Measurements from ENCODE around the gene ZEB1. TPM values are rescaled to one million over a fixed set of nuclear protein-coding genes. Genes with fewer than 3 reads are reported as not detected.

The ZEB1 gene
- total RNA-seq, result 10 to 100 TPM; 48.9 to 57.0 TPM

GRCh38 chr10:31318854-31319601, at the start of gene ZEB1:
ZEB1 (plus strand) TSS chr10:31319216; CDS start chr10:31319235, 19 bp downstream.
- peak within 1 kb of the TSS; percentile 99 for H3K27ac Mint-ChIP-seq
- H3K9me3 Mint-ChIP-seq (ENCODE audit: low read depth), result no peaks in the 10 kb centered on the region
- peaks cover 38% of the 10 kb centered on the region for H3K4me1 Mint-ChIP-seq
- peak within 1 kb of the TSS; percentile 94 for H3K4me3 Mint-ChIP-seq
- no peaks in the 10 kb centered on the region for H3K27me3 Mint-ChIP-seq
- CTCF ChIA-PET, result interaction anchor here (1.1 to 2.0 kb wide), 3 partner anchors 235 to 567 kb away, joined by 3 to 4 read pairs (median 3); partner anchors contain the start of gene ZNF438
- ATAC-seq (peak; percentile 56), DNase-seq (peak; percentile 96)
- peaks cover 6% of the 10 kb centered on the region for H3K36me3 Mint-ChIP-seq

- H3K9me3 Mint-ChIP-seq (ENCODE audit: low read depth), result peaks cover 6% of the 10 kb centered on the region
- no peaks in the 10 kb centered on the region for H3K36me3 Mint-ChIP-seq
- CTCF ChIA-PET, result no interaction called here
- no peak for DNase-seq
- H3K4me1 Mint-ChIP-seq, result no peaks in the 10 kb centered on the region
- ATAC-seq, result no peak
- H3K4me3 Mint-ChIP-seq, result no peak overlapping the region
- no peaks in the 10 kb centered on the region for H3K27me3 Mint-ChIP-seq
- H3K27ac Mint-ChIP-seq, result no peak overlapping the region
These were observed 48.1 kb upstream of the ZEB1 start for GRCh38 chr10:31270954-31271353.

- Mint-ChIP-seq H3K36me3 (no peaks in the 10 kb centered on the region), H3K9me3 (ENCODE audit: low read depth) (peaks cover 6% of the 10 kb centered on the region), H3K4me3 (no peak overlapping the region), H3K4me1 (no peaks in the 10 kb centered on the region), H3K27me3 (no peaks in the 10 kb centered on the region), H3K27ac (no peak overlapping the region)
- DNase-seq (no peak), ATAC-seq (no peak)
- CTCF ChIA-PET, result no interaction called here
These were observed 46.2 kb upstream of the ZEB1 start for GRCh38 chr10:31272841-31273240.

GRCh38 chr10:31273789-31274188, 45.2 kb upstream of the ZEB1 start:
- ATAC-seq, result no peak
- Mint-ChIP-seq H3K4me1 (no peaks in the 10 kb centered on the region), H3K4me3 (no peak overlapping the region), H3K9me3 (ENCODE audit: low read depth) (peaks cover 6% of the 10 kb centered on the region), H3K27me3 (peaks cover under 1% of the 10 kb centered on the region), H3K27ac (no peak overlapping the region), H3K36me3 (no peaks in the 10 kb centered on the region)
- CTCF ChIA-PET, result no interaction called here
- DNase-seq, result no peak

GRCh38 chr10:31274310-31274709, 44.7 kb upstream of the ZEB1 start:
- H3K27ac Mint-ChIP-seq, result no peak overlapping the region
- H3K9me3 Mint-ChIP-seq (ENCODE audit: low read depth), result peaks cover 6% of the 10 kb centered on the region
- H3K4me1 Mint-ChIP-seq, result no peaks in the 10 kb centered on the region
- H3K27me3 Mint-ChIP-seq, result peaks cover 6% of the 10 kb centered on the region
- H3K36me3 Mint-ChIP-seq, result no peaks in the 10 kb centered on the region
- CTCF ChIA-PET, result no interaction called here
- H3K4me3 Mint-ChIP-seq, result no peak overlapping the region
- ATAC-seq (no peak), DNase-seq (no peak)

GRCh38 chr10:31278279-31278941, 40.6 kb upstream of the ZEB1 start:
- DNase-seq, result no peak
- CTCF ChIA-PET, result interaction anchor here (0.7 kb wide), 1 partner anchor 18 kb away, joined by 3 read pairs; no protein-coding TSS in a partner anchor
- H3K27ac Mint-ChIP-seq, result no peak overlapping the region
- no peaks in the 10 kb centered on the region for H3K9me3 Mint-ChIP-seq (ENCODE audit: low read depth)
- no peak for ATAC-seq
- H3K27me3 Mint-ChIP-seq, result peaks cover 23% of the 10 kb centered on the region
- no peaks in the 10 kb centered on the region for H3K4me1 Mint-ChIP-seq
- no peaks in the 10 kb centered on the region for H3K36me3 Mint-ChIP-seq
- no peak overlapping the region for H3K4me3 Mint-ChIP-seq

GRCh38 chr10:31280972-31281371, 38.0 kb upstream of the ZEB1 start:
- DNase-seq (no peak), ATAC-seq (no peak)
- Mint-ChIP-seq H3K36me3 (no peaks in the 10 kb centered on the region), H3K9me3 (ENCODE audit: low read depth) (no peaks in the 10 kb centered on the region), H3K27me3 (peaks cover 23% of the 10 kb centered on the region), H3K4me3 (no peak overlapping the region), H3K4me1 (no peaks in the 10 kb centered on the region), H3K27ac (no peak overlapping the region)
- CTCF ChIA-PET, result no interaction called here

GRCh38 chr10:31288001-31288400, 31.0 kb upstream of the ZEB1 start:
- no peak overlapping the region for H3K27ac Mint-ChIP-seq
- no peaks in the 10 kb centered on the region for H3K36me3 Mint-ChIP-seq
- H3K9me3 Mint-ChIP-seq (ENCODE audit: low read depth), result no peaks in the 10 kb centered on the region
- H3K4me1 Mint-ChIP-seq, result no peaks in the 10 kb centered on the region
- H3K27me3 Mint-ChIP-seq, result no peaks in the 10 kb centered on the region
- CTCF ChIA-PET, result no interaction called here
- ATAC-seq (no peak), DNase-seq (no peak)
- H3K4me3 Mint-ChIP-seq, result no peak overlapping the region

GRCh38 chr10:31288962-31289361, 30.1 kb upstream of the ZEB1 start:
- Mint-ChIP-seq H3K27ac (no peak overlapping the region), H3K9me3 (ENCODE audit: low read depth) (no peaks in the 10 kb centered on the region), H3K36me3 (no peaks in the 10 kb centered on the region), H3K27me3 (no peaks in the 10 kb centered on the region), H3K4me1 (no peaks in the 10 kb centered on the region), H3K4me3 (no peak overlapping the region)
- no peak for DNase-seq
- CTCF ChIA-PET, result no interaction called here
- ATAC-seq, result no peak

- Mint-ChIP-seq H3K27ac (no peak overlapping the region), H3K4me3 (no peak overlapping the region), H3K4me1 (no peaks in the 10 kb centered on the region), H3K27me3 (no peaks in the 10 kb centered on the region), H3K36me3 (no peaks in the 10 kb centered on the region), H3K9me3 (ENCODE audit: low read depth) (no peaks in the 10 kb centered on the region)
- ATAC-seq (no peak), DNase-seq (no peak)
- CTCF ChIA-PET, result interaction anchor here (0.9 kb wide), 1 partner anchor 518 kb away, joined by 3 read pairs; no protein-coding TSS in a partner anchor
These were observed 28.6 kb upstream of the ZEB1 start for GRCh38 chr10:31290386-31290785.

- DNase-seq (no peak), ATAC-seq (no peak)
- no peaks in the 10 kb centered on the region for H3K27me3 Mint-ChIP-seq
- no peak overlapping the region for H3K4me3 Mint-ChIP-seq
- no peak overlapping the region for H3K27ac Mint-ChIP-seq
- H3K36me3 Mint-ChIP-seq, result no peaks in the 10 kb centered on the region
- CTCF ChIA-PET, result interaction anchor here (0.9 kb wide), 1 partner anchor 517 kb away, joined by 3 read pairs; no protein-coding TSS in a partner anchor
- no peaks in the 10 kb centered on the region for H3K4me1 Mint-ChIP-seq
- H3K9me3 Mint-ChIP-seq (ENCODE audit: low read depth), result no peaks in the 10 kb centered on the region
These were observed 27.9 kb upstream of the ZEB1 start for GRCh38 chr10:31291123-31291522.

- no peaks in the 10 kb centered on the region for H3K9me3 Mint-ChIP-seq (ENCODE audit: low read depth)
- no peaks in the 10 kb centered on the region for H3K27me3 Mint-ChIP-seq
- peaks cover 5% of the 10 kb centered on the region for H3K4me1 Mint-ChIP-seq
- ATAC-seq (no peak), DNase-seq (no peak)
- CTCF ChIA-PET, result no interaction called here
- no peaks in the 10 kb centered on the region for H3K36me3 Mint-ChIP-seq
- H3K27ac Mint-ChIP-seq, result no peak overlapping the region
- no peak overlapping the region for H3K4me3 Mint-ChIP-seq
These were observed 24.5 kb upstream of the ZEB1 start for GRCh38 chr10:31294558-31294957.

GRCh38 chr10:31296754-31297153, 22.3 kb upstream of the ZEB1 start:
- CTCF ChIA-PET, result no interaction called here
- H3K9me3 Mint-ChIP-seq (ENCODE audit: low read depth), result no peaks in the 10 kb centered on the region
- no peaks in the 10 kb centered on the region for H3K36me3 Mint-ChIP-seq
- peaks cover 2% of the 10 kb centered on the region for H3K27me3 Mint-ChIP-seq
- H3K4me1 Mint-ChIP-seq, result peaks cover 5% of the 10 kb centered on the region
- H3K4me3 Mint-ChIP-seq, result no peak overlapping the region
- H3K27ac Mint-ChIP-seq, result no peak overlapping the region
- DNase-seq, result no peak
- no peak for ATAC-seq

- Mint-ChIP-seq H3K27me3 (peaks cover 5% of the 10 kb centered on the region), H3K27ac (no peak overlapping the region), H3K36me3 (peaks cover 2% of the 10 kb centered on the region), H3K9me3 (ENCODE audit: low read depth) (no peaks in the 10 kb centered on the region), H3K4me3 (no peak overlapping the region), H3K4me1 (peaks cover 5% of the 10 kb centered on the region)
- DNase-seq (no peak), ATAC-seq (peak; percentile 57)
- CTCF ChIA-PET, result no interaction called here
These were observed 19.9 kb upstream of the ZEB1 start for GRCh38 chr10:31299119-31299518.

Measured in activated CD8-positive, alpha-beta memory T cell treated with anti-CD3 and anti-CD28 coated beads, Interleukin-2, amount 10 ng/mL, durations not matched to agents 7 days and 5 days (primary cell).